ENCODE data around the gene C1QTNF5. TPM values are rescaled to one million over a fixed set of nuclear protein-coding genes. Genes with fewer than 3 reads are reported as not detected.

Gene C1QTNF5
- total RNA-seq, 1 donor = 5.3 TPM

- TF ChIP-seq CTCF (IDR thresholded peaks at IDR 0.05; ENCODE audit: insufficient read depth, low read length) = no peak
- DNase-seq (ENCODE audit: low read depth) = no peak
- no peak overlapping the region for H3K4me3 ChIP-seq (ENCODE audit: low read depth, low read length)
These were observed 27.0 kb upstream of the C1QTNF5 start for GRCh38 chr11:119367661-119368120.

- DNase-seq (ENCODE audit: low read depth) = no peak
- no peak for TF ChIP-seq CTCF (IDR thresholded peaks at IDR 0.05; ENCODE audit: insufficient read depth, low read length)
- no peak overlapping the region for H3K4me3 ChIP-seq (ENCODE audit: low read depth, low read length)
These were observed 26.3 kb upstream of the C1QTNF5 start for GRCh38 chr11:119366690-119367620.

GRCh38 chr11:119365071-119365591 is 24.4 kb upstream of the C1QTNF5 start:
- DNase-seq (ENCODE audit: low read depth) = no peak
- no peak for TF ChIP-seq CTCF (IDR thresholded peaks at IDR 0.05; ENCODE audit: insufficient read depth, low read length)
- no peak overlapping the region for H3K4me3 ChIP-seq (ENCODE audit: low read depth, low read length)

DNA sequence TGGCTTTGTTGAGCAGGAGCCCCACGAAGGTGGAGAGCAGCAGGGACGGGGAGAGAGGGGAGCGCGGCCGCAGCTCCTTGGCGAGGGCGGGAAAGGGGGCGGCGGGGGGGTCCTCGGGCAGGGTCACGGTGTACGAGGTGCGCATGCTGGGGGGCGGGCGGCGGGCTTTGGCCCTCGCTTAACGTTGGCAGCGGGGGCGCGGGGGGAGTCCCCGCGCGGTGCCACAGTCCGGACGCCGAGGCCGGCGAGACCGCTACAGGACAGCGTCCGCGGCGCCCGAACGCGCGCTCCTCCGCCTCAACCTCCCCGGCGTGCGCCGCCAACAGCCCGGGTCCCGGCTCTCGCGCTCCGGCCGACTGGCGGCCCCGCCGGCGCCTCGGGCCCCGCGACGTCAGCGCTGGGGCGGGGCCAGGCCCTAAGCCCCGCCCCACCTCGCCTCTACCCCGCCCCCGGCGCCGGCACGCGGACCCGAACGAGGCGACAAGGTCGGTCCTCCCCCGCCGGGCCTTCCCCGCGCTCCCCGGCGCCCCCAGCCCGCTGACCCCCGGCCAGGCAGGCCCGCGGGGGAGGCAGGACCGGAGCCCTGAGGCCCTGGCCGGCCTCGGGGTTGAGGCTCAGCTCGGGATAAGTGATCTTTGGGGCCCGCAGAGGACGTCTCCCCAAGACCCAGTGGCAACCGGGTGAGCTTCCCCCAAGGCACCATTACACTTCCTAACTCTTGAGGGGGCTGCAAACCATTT is 23.3 kb upstream of the C1QTNF5 start:
- peak overlapping the region; percentile 51 for H3K4me3 ChIP-seq (ENCODE audit: low read depth, low read length)
- DNase-seq (ENCODE audit: low read depth) = no peak
- no peak for TF ChIP-seq CTCF (IDR thresholded peaks at IDR 0.05; ENCODE audit: insufficient read depth, low read length)

DNA sequence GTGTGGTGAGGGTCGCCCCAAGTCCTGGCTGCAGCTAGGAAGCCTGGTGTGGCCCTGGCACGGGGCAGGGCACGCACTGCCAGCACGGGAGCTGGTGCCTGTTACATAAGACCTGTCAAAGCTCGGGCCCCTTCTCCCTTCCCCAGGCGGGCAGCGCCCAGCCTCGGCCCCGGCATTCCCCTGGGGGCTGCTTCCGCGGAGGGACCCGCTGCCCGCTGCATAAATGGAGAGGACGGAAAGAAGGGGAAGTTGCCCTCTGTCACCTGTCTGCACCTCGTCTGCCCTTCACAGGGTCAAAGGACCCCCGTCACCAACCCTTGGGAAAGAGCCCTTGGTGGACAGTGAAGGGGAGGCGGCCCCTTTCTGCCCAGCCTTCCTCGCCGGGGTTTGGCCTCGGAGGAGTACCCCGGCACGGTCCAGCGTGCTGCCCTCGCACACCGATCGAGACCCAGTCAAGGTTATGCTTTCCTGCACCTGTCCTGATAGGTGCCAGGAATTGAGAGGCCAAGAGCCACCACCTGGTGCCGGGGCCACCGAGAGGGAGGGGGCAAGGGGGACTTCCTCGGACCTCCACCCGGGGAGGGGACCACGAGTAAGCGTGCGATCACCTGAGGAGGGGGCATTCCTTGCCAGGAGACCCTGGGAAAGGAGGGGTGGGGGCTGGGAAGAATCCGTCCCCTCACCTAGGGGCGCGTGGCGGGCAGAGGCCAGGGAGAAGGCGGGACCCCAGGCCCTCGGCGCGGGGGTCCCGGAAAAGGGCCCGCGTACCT is 22.6 kb upstream of the C1QTNF5 start:
- no peak for DNase-seq (ENCODE audit: low read depth)
- no peak for TF ChIP-seq CTCF (IDR thresholded peaks at IDR 0.05; ENCODE audit: insufficient read depth, low read length)
- no peak overlapping the region for H3K4me3 ChIP-seq (ENCODE audit: low read depth, low read length)

DNA sequence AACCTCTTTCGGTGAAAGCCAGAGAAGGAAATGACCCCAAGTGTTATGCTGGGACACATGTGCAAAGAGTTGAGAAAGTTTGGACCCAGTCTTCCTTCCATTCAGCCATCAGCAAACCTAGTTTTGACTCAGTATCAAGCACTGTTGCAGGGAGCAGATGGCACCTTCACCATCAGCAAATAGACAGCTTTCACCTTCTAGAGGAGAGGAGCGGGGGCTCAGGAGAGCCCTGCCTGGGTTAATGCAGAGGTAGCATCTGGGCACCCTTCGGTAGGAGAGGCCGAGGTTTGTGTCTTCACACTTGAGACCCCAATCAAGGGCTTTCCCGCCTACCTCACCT is 22.0 kb upstream of the C1QTNF5 start:
- no peak overlapping the region for H3K4me3 ChIP-seq (ENCODE audit: low read depth, low read length)
- no peak for DNase-seq (ENCODE audit: low read depth)
- TF ChIP-seq CTCF (IDR thresholded peaks at IDR 0.05; ENCODE audit: insufficient read depth, low read length) = no peak
